ENCODE data around the gene MNAT1. TPM values are rescaled to one million over a fixed set of nuclear protein-coding genes. Genes with fewer than 3 reads are reported as not detected.

MNAT1 gene
- polyA plus RNA-seq, 3 donors from 2014 or later, result 18.7 to 30.8 (median 27.7) TPM

GRCh38 chr14:60944204-60944603 lies 209.6 kb downstream of the MNAT1 start:
- Mint-ChIP-seq H3K4me1 (no peaks in the 10 kb centered on the region), H3K4me3 (no peak overlapping the region), H3K9me3 (no peaks in the 10 kb centered on the region), H3K36me3 (peaks cover 0 to 13% (median 7%) of the 10 kb centered on the region in 3 donors), H3K27ac (no peak overlapping the region), H3K27me3 (ENCODE audit: low read depth in 3 of 3) (peaks cover 0 to 2% (median 0%) of the 10 kb centered on the region in 3 donors)
- DNase-seq, result no peak

- H3K4me1 Mint-ChIP-seq, result no peaks in the 10 kb centered on the region
- no peak for DNase-seq
Observed at GRCh38 chr14:60945984-60946383, 211.4 kb downstream of the MNAT1 start.

GRCh38 chr14:60946773-60947172 lies 212.2 kb downstream of the MNAT1 start:
- Mint-ChIP-seq H3K9me3 (no peaks in the 10 kb centered on the region), H3K36me3 (peaks cover 0 to 10% (median 4%) of the 10 kb centered on the region in 3 donors), H3K4me1 (no peaks in the 10 kb centered on the region), H3K27ac (no peak overlapping the region), H3K4me3 (no peak overlapping the region), H3K27me3 (ENCODE audit: low read depth in 3 of 3) (peaks cover 0 to 2% (median 0%) of the 10 kb centered on the region in 3 donors)
- DNase-seq, result no peak

More at GRCh38 chr14:60945984-60946383, 211.4 kb downstream of the MNAT1 start:
- Mint-ChIP-seq H3K4me3 (no peak overlapping the region), H3K27me3 (ENCODE audit: low read depth in 3 of 3) (peaks cover 0 to 2% (median 0%) of the 10 kb centered on the region in 3 donors), H3K36me3 (peaks cover 0 to 13% (median 4%) of the 10 kb centered on the region in 3 donors), H3K27ac (no peak overlapping the region), H3K9me3 (no peaks in the 10 kb centered on the region)

GRCh38 chr14:60951776-60952435 lies 217.3 kb downstream of the MNAT1 start:
- Mint-ChIP-seq H3K27ac (no peak overlapping the region), H3K27me3 (ENCODE audit: low read depth in 3 of 3) (no peaks in the 10 kb centered on the region), H3K9me3 (peaks cover 4 to 13% (median 10%) of the 10 kb centered on the region in 6 donors), H3K4me1 (no peaks in the 10 kb centered on the region), H3K4me3 (no peak overlapping the region), H3K36me3 (peaks cover 14 to 18% (median 17%) of the 10 kb centered on the region in 3 donors)
- no peak for DNase-seq

GRCh38 chr14:60956202-60956601 lies 221.6 kb downstream of the MNAT1 start:
- no peak overlapping the region for H3K27ac Mint-ChIP-seq
- no peak overlapping the region for H3K4me3 Mint-ChIP-seq
- no peak for DNase-seq
- H3K4me1 Mint-ChIP-seq, result no peaks in the 10 kb centered on the region
- peaks cover 0 to 1% (median 0%) of the 10 kb centered on the region in 3 donors for H3K27me3 Mint-ChIP-seq (ENCODE audit: low read depth in 3 of 3)
- peaks cover 24 to 50% (median 40%) of the 10 kb centered on the region in 6 donors for H3K9me3 Mint-ChIP-seq
- H3K36me3 Mint-ChIP-seq, result peaks cover 29 to 43% (median 36%) of the 10 kb centered on the region in 3 donors

- no peak for DNase-seq
- Mint-ChIP-seq H3K27ac (no peak overlapping the region), H3K4me3 (no peak overlapping the region), H3K9me3 (peaks cover 24 to 50% (median 40%) of the 10 kb centered on the region in 6 donors), H3K36me3 (peaks cover 29 to 48% (median 36%) of the 10 kb centered on the region in 3 donors), H3K27me3 (ENCODE audit: low read depth in 3 of 3) (peaks cover 0 to 2% (median 1%) of the 10 kb centered on the region in 3 donors), H3K4me1 (no peaks in the 10 kb centered on the region)
Observed at GRCh38 chr14:60956632-60957031, 222.1 kb downstream of the MNAT1 start.

- Mint-ChIP-seq H3K9me3 (peaks cover 24 to 50% (median 40%) of the 10 kb centered on the region in 6 donors), H3K4me3 (no peak overlapping the region), H3K36me3 (peaks cover 29 to 48% (median 36%) of the 10 kb centered on the region in 3 donors), H3K27me3 (ENCODE audit: low read depth in 3 of 3) (peaks cover 0 to 2% (median 1%) of the 10 kb centered on the region in 3 donors), H3K27ac (no peak overlapping the region), H3K4me1 (no peaks in the 10 kb centered on the region)
- DNase-seq, result no peak
Observed at GRCh38 chr14:60958146-60958545, 223.6 kb downstream of the MNAT1 start.

GRCh38 chr14:60963761-60964160 lies 229.2 kb downstream of the MNAT1 start:
- peaks cover 0 to 2% (median 1%) of the 10 kb centered on the region in 3 donors for H3K27me3 Mint-ChIP-seq (ENCODE audit: low read depth in 3 of 3)
- no peak for DNase-seq
- H3K9me3 Mint-ChIP-seq, result peaks cover 7 to 18% (median 12%) of the 10 kb centered on the region in 6 donors
- H3K27ac Mint-ChIP-seq, result no peak overlapping the region
- no peaks in the 10 kb centered on the region for H3K4me1 Mint-ChIP-seq
- peaks cover 6 to 27% (median 13%) of the 10 kb centered on the region in 3 donors for H3K36me3 Mint-ChIP-seq
- H3K4me3 Mint-ChIP-seq, result no peak overlapping the region

- H3K27me3 Mint-ChIP-seq (ENCODE audit: low read depth in 3 of 3), result peaks cover 0 to 2% (median 1%) of the 10 kb centered on the region in 3 donors
Observed at GRCh38 chr14:60964904-60965303, 230.3 kb downstream of the MNAT1 start.

GRCh38 chr14:60965402-60965801 lies 230.8 kb downstream of the MNAT1 start:
- H3K4me3 Mint-ChIP-seq, result no peak overlapping the region
- peaks cover 0 to 2% (median 1%) of the 10 kb centered on the region in 3 donors for H3K27me3 Mint-ChIP-seq (ENCODE audit: low read depth in 3 of 3)
- DNase-seq, result no peak
- H3K36me3 Mint-ChIP-seq, result peaks cover 0 to 16% (median 3%) of the 10 kb centered on the region in 3 donors
- H3K4me1 Mint-ChIP-seq, result no peaks in the 10 kb centered on the region
- H3K27ac Mint-ChIP-seq, result no peak overlapping the region
- peaks cover 0 to 2% (median 0%) of the 10 kb centered on the region in 6 donors for H3K9me3 Mint-ChIP-seq

More at GRCh38 chr14:60964904-60965303, 230.3 kb downstream of the MNAT1 start:
- Mint-ChIP-seq H3K4me1 (no peaks in the 10 kb centered on the region), H3K4me3 (no peak overlapping the region), H3K36me3 (peaks cover 0 to 21% (median 7%) of the 10 kb centered on the region in 3 donors), H3K27ac (no peak overlapping the region), H3K9me3 (peaks cover 0 to 6% (median 2%) of the 10 kb centered on the region in 6 donors)
- no peak for DNase-seq

- Mint-ChIP-seq H3K9me3 (no peaks in the 10 kb centered on the region), H3K4me3 (no peak overlapping the region), H3K4me1 (no peaks in the 10 kb centered on the region), H3K27me3 (ENCODE audit: low read depth in 3 of 3) (peaks cover 0 to 3% (median 0%) of the 10 kb centered on the region in 3 donors), H3K27ac (no peak overlapping the region), H3K36me3 (peaks cover 0 to 8% (median 5%) of the 10 kb centered on the region in 3 donors)
- no peak for DNase-seq
Observed at GRCh38 chr14:60968099-60968498, 233.5 kb downstream of the MNAT1 start.

- Mint-ChIP-seq H3K9me3 (no peaks in the 10 kb centered on the region), H3K27ac (no peak overlapping the region), H3K36me3 (peaks cover 0 to 10% (median 7%) of the 10 kb centered on the region in 3 donors), H3K4me1 (no peaks in the 10 kb centered on the region), H3K27me3 (ENCODE audit: low read depth in 3 of 3) (peaks cover 0 to 4% (median 0%) of the 10 kb centered on the region in 3 donors), H3K4me3 (no peak overlapping the region)
- no peak for DNase-seq
Observed at GRCh38 chr14:60968671-60969070, 234.1 kb downstream of the MNAT1 start.

GRCh38 chr14:60970146-60970545 lies 235.6 kb downstream of the MNAT1 start:
- H3K4me3 Mint-ChIP-seq, result no peak overlapping the region
- H3K36me3 Mint-ChIP-seq, result peaks cover 0 to 13% (median 10%) of the 10 kb centered on the region in 3 donors
- no peak for DNase-seq
- no peak overlapping the region for H3K27ac Mint-ChIP-seq
- H3K4me1 Mint-ChIP-seq, result no peaks in the 10 kb centered on the region
- H3K27me3 Mint-ChIP-seq (ENCODE audit: low read depth in 3 of 3), result peaks cover 0 to 4% (median 0%) of the 10 kb centered on the region in 3 donors
- H3K9me3 Mint-ChIP-seq, result no peaks in the 10 kb centered on the region

GRCh38 chr14:60971271-60971670 lies 236.7 kb downstream of the MNAT1 start:
- peaks cover 0 to 13% (median 10%) of the 10 kb centered on the region in 3 donors for H3K36me3 Mint-ChIP-seq
- H3K4me3 Mint-ChIP-seq, result no peak overlapping the region
- no peak overlapping the region for H3K27ac Mint-ChIP-seq
- no peaks in the 10 kb centered on the region for H3K4me1 Mint-ChIP-seq
- H3K27me3 Mint-ChIP-seq (ENCODE audit: low read depth in 3 of 3), result peaks cover 0 to 4% (median 0%) of the 10 kb centered on the region in 3 donors
- DNase-seq, result no peak
- H3K9me3 Mint-ChIP-seq, result no peaks in the 10 kb centered on the region

Measured in immature natural killer cell (primary cell).